GM23338 (cell line): ENCODE data around the gene IKBKE.

Experiments
- CREB1 ChIP-seq: fragments of 250-450 bp; sonication (Bioruptor Pico); IDR thresholded peaks from 2 replicates; pipeline ENCODE4 v1.5.0; 2020; ENCODE audit warnings: low read depth, mild to moderate bottlenecking, moderate library complexity
- EZH2 ChIP-seq: fragments of 200-600 bp; sonication (generic); IDR thresholded peaks from one replicate; pipeline ENCODE4 v1.8.0; 2017; ENCODE audit warnings: antibody characterized with exemption, mild to moderate bottlenecking, low read depth; ENCODE audit not compliant: unreplicated experiment
- EZH2phosphoT487 ChIP-seq: fragments of 200-600 bp; sonication (generic); IDR thresholded peaks from one replicate; pipeline ENCODE4 v1.8.1; 2018; ENCODE audit warnings: antibody characterized with exemption; ENCODE audit not compliant: unreplicated experiment
- JUNB ChIP-seq: IDR thresholded peaks from one replicate; pipeline ENCODE4 v1.6.1; 2016; ENCODE audit warnings: antibody characterized with exemption; ENCODE audit not compliant: unreplicated experiment
- NANOG ChIP-seq: IDR thresholded peaks from 2 replicates; pipeline ENCODE4 v1.6.1; 2016; ENCODE audit warnings: antibody characterized with exemption, borderline replicate concordance
- POLR2AphosphoS5 ChIP-seq: IDR thresholded peaks from 2 replicates; pipeline ENCODE4 v1.6.1; 2016; ENCODE audit warnings: antibody characterized with exemption, low read depth
- STAT1 ChIP-seq: IDR thresholded peaks from one replicate; pipeline ENCODE4 v1.6.1; 2016; ENCODE audit warnings: antibody characterized with exemption; ENCODE audit not compliant: unreplicated experiment
- ZNF114 ChIP-seq: fragments of 250-450 bp; sonication (Bioruptor Pico); IDR thresholded peaks from 2 replicates; pipeline ENCODE4 v1.5.0; 2020; ENCODE audit warnings: mild to moderate bottlenecking, moderate library complexity
- ZNF331 ChIP-seq: fragments of 250-450 bp; sonication (Bioruptor Pico); IDR thresholded peaks from 2 replicates; pipeline ENCODE4 v1.5.0; 2020; ENCODE audit warnings: low read depth, mild to moderate bottlenecking, moderate library complexity
- TF ChIP-seq, protein P1 (sequence below), 2 experiments: fragments of 200-600 bp in 1 of 2; sonication (generic) in 1 of 2; conservative IDR thresholded peaks; 2 replicates each; pipeline versions ENCODE4 v1.5.1 to v1.6.1; 2016 to 2017; ENCODE audit warnings: antibody characterized with exemption in 2 of 2, low read depth in 2 of 2, mild to moderate bottlenecking in 2 of 2, moderate library complexity in 1 of 2
- TF ChIP-seq, protein P2 (sequence below): IDR thresholded peaks from 2 replicates; pipeline ENCODE4 v1.6.1; 2016; ENCODE audit warnings: antibody characterized with exemption
- TF ChIP-seq, protein P3 (sequence below): IDR thresholded peaks from one replicate; pipeline ENCODE4 v1.6.1; 2018; ENCODE audit warnings: antibody characterized with exemption; ENCODE audit not compliant: unreplicated experiment
- TF ChIP-seq, protein P4 (sequence below): fragments of 250-450 bp; sonication (Bioruptor Pico); IDR thresholded peaks from 2 replicates; pipeline ENCODE4 v1.5.0; 2020; ENCODE audit warnings: mild to moderate bottlenecking, moderate library complexity

DNA sequence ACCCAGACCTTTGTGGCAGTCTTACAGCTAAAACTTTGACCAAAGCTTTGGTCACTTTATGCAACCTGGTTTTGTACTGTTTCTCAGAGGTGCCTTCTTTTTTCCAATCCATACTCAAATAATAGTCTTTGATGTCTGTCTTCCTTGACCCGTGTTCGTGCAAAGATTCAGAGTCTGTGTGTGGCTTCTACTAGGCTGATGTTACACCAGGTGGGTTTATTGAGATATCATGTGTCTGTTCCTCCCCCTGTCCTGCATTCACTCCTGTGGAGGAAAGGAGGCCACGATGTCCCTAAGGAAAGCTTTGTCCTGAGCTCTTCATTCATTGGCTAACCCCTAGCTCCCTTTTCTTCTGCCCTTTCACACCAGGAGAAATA, 15.0 kb upstream of the IKBKE start:
- TF ChIP-seq, protein P1, sequence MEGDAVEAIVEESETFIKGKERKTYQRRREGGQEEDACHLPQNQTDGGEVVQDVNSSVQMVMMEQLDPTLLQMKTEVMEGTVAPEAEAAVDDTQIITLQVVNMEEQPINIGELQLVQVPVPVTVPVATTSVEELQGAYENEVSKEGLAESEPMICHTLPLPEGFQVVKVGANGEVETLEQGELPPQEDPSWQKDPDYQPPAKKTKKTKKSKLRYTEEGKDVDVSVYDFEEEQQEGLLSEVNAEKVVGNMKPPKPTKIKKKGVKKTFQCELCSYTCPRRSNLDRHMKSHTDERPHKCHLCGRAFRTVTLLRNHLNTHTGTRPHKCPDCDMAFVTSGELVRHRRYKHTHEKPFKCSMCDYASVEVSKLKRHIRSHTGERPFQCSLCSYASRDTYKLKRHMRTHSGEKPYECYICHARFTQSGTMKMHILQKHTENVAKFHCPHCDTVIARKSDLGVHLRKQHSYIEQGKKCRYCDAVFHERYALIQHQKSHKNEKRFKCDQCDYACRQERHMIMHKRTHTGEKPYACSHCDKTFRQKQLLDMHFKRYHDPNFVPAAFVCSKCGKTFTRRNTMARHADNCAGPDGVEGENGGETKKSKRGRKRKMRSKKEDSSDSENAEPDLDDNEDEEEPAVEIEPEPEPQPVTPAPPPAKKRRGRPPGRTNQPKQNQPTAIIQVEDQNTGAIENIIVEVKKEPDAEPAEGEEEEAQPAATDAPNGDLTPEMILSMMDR (conservative IDR thresholded peaks at IDR 0.05; ENCODE audit: low read depth in 2 of 2), result no peak
- TF ChIP-seq EZH2 (no peak), POLR2AphosphoS5 (no peak), EZH2phosphoT487 (no peak), JUNB (no peak), CREB1 (no peak), NANOG (no peak), ZNF331 (CRISPR knock-in tag) (no peak), ZNF114 (CRISPR knock-in tag) (no peak), STAT1 (no peak)
- TF ChIP-seq, protein P2, sequence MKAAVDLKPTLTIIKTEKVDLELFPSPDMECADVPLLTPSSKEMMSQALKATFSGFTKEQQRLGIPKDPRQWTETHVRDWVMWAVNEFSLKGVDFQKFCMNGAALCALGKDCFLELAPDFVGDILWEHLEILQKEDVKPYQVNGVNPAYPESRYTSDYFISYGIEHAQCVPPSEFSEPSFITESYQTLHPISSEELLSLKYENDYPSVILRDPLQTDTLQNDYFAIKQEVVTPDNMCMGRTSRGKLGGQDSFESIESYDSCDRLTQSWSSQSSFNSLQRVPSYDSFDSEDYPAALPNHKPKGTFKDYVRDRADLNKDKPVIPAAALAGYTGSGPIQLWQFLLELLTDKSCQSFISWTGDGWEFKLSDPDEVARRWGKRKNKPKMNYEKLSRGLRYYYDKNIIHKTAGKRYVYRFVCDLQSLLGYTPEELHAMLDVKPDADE, result no peak
- TF ChIP-seq, protein P3, sequence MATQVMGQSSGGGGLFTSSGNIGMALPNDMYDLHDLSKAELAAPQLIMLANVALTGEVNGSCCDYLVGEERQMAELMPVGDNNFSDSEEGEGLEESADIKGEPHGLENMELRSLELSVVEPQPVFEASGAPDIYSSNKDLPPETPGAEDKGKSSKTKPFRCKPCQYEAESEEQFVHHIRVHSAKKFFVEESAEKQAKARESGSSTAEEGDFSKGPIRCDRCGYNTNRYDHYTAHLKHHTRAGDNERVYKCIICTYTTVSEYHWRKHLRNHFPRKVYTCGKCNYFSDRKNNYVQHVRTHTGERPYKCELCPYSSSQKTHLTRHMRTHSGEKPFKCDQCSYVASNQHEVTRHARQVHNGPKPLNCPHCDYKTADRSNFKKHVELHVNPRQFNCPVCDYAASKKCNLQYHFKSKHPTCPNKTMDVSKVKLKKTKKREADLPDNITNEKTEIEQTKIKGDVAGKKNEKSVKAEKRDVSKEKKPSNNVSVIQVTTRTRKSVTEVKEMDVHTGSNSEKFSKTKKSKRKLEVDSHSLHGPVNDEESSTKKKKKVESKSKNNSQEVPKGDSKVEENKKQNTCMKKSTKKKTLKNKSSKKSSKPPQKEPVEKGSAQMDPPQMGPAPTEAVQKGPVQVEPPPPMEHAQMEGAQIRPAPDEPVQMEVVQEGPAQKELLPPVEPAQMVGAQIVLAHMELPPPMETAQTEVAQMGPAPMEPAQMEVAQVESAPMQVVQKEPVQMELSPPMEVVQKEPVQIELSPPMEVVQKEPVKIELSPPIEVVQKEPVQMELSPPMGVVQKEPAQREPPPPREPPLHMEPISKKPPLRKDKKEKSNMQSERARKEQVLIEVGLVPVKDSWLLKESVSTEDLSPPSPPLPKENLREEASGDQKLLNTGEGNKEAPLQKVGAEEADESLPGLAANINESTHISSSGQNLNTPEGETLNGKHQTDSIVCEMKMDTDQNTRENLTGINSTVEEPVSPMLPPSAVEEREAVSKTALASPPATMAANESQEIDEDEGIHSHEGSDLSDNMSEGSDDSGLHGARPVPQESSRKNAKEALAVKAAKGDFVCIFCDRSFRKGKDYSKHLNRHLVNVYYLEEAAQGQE, result no peak
- TF ChIP-seq, protein P4, sequence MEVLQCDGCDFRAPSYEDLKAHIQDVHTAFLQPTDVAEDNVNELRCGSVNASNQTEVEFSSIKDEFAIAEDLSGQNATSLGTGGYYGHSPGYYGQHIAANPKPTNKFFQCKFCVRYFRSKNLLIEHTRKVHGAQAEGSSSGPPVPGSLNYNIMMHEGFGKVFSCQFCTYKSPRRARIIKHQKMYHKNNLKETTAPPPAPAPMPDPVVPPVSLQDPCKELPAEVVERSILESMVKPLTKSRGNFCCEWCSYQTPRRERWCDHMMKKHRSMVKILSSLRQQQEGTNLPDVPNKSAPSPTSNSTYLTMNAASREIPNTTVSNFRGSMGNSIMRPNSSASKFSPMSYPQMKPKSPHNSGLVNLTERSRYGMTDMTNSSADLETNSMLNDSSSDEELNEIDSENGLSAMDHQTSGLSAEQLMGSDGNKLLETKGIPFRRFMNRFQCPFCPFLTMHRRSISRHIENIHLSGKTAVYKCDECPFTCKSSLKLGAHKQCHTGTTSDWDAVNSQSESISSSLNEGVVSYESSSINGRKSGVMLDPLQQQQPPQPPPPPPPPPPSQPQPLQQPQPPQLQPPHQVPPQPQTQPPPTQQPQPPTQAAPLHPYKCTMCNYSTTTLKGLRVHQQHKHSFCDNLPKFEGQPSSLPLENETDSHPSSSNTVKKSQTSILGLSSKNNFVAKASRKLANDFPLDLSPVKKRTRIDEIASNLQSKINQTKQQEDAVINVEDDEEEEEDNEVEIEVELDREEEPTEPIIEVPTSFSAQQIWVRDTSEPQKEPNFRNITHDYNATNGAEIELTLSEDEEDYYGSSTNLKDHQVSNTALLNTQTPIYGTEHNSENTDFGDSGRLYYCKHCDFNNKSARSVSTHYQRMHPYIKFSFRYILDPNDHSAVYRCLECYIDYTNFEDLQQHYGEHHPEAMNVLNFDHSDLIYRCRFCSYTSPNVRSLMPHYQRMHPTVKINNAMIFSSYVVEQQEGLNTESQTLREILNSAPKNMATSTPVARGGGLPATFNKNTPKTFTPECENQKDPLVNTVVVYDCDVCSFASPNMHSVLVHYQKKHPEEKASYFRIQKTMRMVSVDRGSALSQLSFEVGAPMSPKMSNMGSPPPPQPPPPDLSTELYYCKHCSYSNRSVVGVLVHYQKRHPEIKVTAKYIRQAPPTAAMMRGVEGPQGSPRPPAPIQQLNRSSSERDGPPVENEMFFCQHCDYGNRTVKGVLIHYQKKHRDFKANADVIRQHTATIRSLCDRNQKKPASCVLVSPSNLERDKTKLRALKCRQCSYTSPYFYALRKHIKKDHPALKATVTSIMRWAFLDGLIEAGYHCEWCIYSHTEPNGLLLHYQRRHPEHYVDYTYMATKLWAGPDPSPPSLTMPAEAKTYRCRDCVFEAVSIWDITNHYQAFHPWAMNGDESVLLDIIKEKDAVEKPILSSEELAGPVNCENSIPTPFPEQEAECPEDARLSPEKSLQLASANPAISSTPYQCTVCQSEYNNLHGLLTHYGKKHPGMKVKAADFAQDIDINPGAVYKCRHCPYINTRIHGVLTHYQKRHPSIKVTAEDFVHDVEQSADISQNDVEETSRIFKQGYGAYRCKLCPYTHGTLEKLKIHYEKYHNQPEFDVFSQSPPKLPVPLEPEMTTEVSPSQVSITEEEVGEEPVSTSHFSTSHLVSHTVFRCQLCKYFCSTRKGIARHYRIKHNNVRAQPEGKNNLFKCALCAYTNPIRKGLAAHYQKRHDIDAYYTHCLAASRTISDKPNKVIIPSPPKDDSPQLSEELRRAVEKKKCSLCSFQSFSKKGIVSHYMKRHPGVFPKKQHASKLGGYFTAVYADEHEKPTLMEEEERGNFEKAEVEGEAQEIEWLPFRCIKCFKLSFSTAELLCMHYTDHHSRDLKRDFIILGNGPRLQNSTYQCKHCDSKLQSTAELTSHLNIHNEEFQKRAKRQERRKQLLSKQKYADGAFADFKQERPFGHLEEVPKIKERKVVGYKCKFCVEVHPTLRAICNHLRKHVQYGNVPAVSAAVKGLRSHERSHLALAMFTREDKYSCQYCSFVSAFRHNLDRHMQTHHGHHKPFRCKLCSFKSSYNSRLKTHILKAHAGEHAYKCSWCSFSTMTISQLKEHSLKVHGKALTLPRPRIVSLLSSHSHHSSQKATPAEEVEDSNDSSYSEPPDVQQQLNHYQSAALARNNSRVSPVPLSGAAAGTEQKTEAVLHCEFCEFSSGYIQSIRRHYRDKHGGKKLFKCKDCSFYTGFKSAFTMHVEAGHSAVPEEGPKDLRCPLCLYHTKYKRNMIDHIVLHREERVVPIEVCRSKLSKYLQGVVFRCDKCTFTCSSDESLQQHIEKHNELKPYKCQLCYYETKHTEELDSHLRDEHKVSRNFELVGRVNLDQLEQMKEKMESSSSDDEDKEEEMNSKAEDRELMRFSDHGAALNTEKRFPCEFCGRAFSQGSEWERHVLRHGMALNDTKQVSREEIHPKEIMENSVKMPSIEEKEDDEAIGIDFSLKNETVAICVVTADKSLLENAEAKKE (CRISPR knock-in tag), result no peak
